ENCODE measurements around the gene TMOD2.
A peak's percentile ranks its signal among the peaks of the same experiment; 100 is the strongest.
"Not testable (repeated sequence)": the region's sequence is repeated elsewhere in the genome, so short reads cannot be mapped to it uniquely, and the experiment has no call there.

TMOD2 gene

GRCh38 chr15:51775967-51776816 lies 24.8 kb downstream of the TMOD2 start:
- DNase-seq, result peak; percentile 43

- peak; percentile 75 for DNase-seq
These were observed 25.7 kb downstream of the TMOD2 start for GRCh38 chr15:51776952-51777569.

- no peak for DNase-seq
These were observed 29.2 kb downstream of the TMOD2 start for GRCh38 chr15:51780636-51781035.

GRCh38 chr15:51781506-51781905 lies 30.1 kb downstream of the TMOD2 start:
- no peak for DNase-seq

- no peak for DNase-seq
These were observed 31.0 kb downstream of the TMOD2 start for GRCh38 chr15:51782357-51782896.

- DNase-seq, result no peak
These were observed 32.6 kb downstream of the TMOD2 start for GRCh38 chr15:51783967-51784366.

- DNase-seq, result not testable (repeated sequence)
These were observed 35.7 kb downstream of the TMOD2 start for GRCh38 chr15:51787130-51787529.

GRCh38 chr15:51792474-51792873 lies 41.1 kb downstream of the TMOD2 start:
- DNase-seq, result not testable (repeated sequence)

- DNase-seq, result no peak
These were observed 42.3 kb downstream of the TMOD2 start for GRCh38 chr15:51793521-51794305.

GRCh38 chr15:51796847-51797401 lies 45.5 kb downstream of the TMOD2 start:
- DNase-seq, result peak; percentile 22

GRCh38 chr15:51798281-51798680 lies 46.9 kb downstream of the TMOD2 start:
- DNase-seq, result no peak

- DNase-seq, result no peak
These were observed 48.2 kb downstream of the TMOD2 start for GRCh38 chr15:51799282-51800252.

- DNase-seq, result no peak
These were observed 50.0 kb downstream of the TMOD2 start for GRCh38 chr15:51801391-51801835.

- DNase-seq, result no peak
These were observed 51.2 kb downstream of the TMOD2 start for GRCh38 chr15:51802593-51802992.

GRCh38 chr15:51803965-51804364 lies 52.6 kb downstream of the TMOD2 start:
- DNase-seq, result peak; percentile 23

- DNase-seq, result no peak
These were observed 54.7 kb downstream of the TMOD2 start for GRCh38 chr15:51806123-51806522.

GRCh38 chr15:51809457-51809856 lies 58.1 kb downstream of the TMOD2 start:
- no peak for DNase-seq

- no peak for DNase-seq
These were observed 61.2 kb downstream of the TMOD2 start for GRCh38 chr15:51812598-51812997.

GRCh38 chr15:51814606-51815005 lies 63.2 kb downstream of the TMOD2 start:
- DNase-seq, result no peak

GRCh38 chr15:51816611-51817010 lies 65.2 kb downstream of the TMOD2 start:
- DNase-seq, result no peak

GRCh38 chr15:51818150-51818549 lies 66.8 kb downstream of the TMOD2 start:
- DNase-seq, result no peak

Measured in fibroblast of skin of back (primary cell).